PC-3 (cell line): ENCODE measurements around the gene ITGA7.

ENCODE experiments used
- CTCF ChIP-seq: fragments of 300-600 bp; sonication (generic); conservative IDR thresholded peaks from 2 replicates; pipeline ENCODE4 v1.5.1; 2017; ENCODE audit warnings: antibody characterized with exemption, low read depth, mild to moderate bottlenecking, low read length
- EZH2 ChIP-seq: fragments of 300-600 bp; sonication (generic); IDR thresholded peaks from one replicate; pipeline ENCODE4 v1.6.1; 2017; ENCODE audit warnings: antibody characterized with exemption, mild to moderate bottlenecking, low read length; ENCODE audit not compliant: unreplicated experiment
- EZH2phosphoT487 ChIP-seq: fragments of 300-600 bp; sonication (generic); IDR thresholded peaks from 2 replicates; pipeline ENCODE4 v1.6.1; 2018; ENCODE audit warnings: mild to moderate bottlenecking, antibody characterized with exemption, low read length, borderline replicate concordance

GRCh38 chr12:55642669-55643068, 65.0 kb downstream of the ITGA7 start:
- TF ChIP-seq CTCF (no peak), EZH2phosphoT487 (no peak), EZH2 (no peak)
